IMR-90 (cell line): Measurements from ENCODE around the gene ANGEL1. TPM values are rescaled to one million over a fixed set of nuclear protein-coding genes. Genes with fewer than 3 reads are reported as not detected.

Experiments used
- ATAC-seq: fragments of 200-7000 bp; cut with Tn5 transposase; 2 replicates; pipeline ENCODE4 v1.9.1; 2020; ENCODE audit warnings: low read depth, mild to moderate bottlenecking, moderate library complexity
- Bru-seq: library from RNA; stranded (reverse); fragments of 400-500 nt; gene quantifications from one replicate; lab custom pipeline; 2021; lab: Mats Ljungman, UMichigan
- BruChase-seq, 2 experiments: library from RNA; stranded (reverse); fragments of 400-500 nt; gene quantifications; one replicate each; lab custom pipeline; 2021; lab: Mats Ljungman, UMichigan
- BruUV-seq: library from RNA; stranded (reverse); fragments of 400-500 nt; replicated peaks from 2 replicates; lab custom pipeline; 2021; lab: Mats Ljungman, UMichigan
- CTCF ChIA-PET: fragments of 300-600 bp; formaldehyde crosslinking; extraction: SDS; loops from one replicate; lab custom pipeline; 2021; ENCODE audit warnings: antibody characterized with exemption; lab: Yijun Ruan, JAX
- POLR2A ChIA-PET: fragments of 300-600 bp; sonication (Branson Sonifier 250); formaldehyde crosslinking; loops from one replicate; lab custom pipeline; 2022; ENCODE audit warnings: antibody characterized with exemption; ENCODE audit not compliant: unreplicated experiment; lab: Charles Lee
- DNase-seq: peaks from one replicate; pipeline ENCODE4 v3.0.0; 2013
- H2AFZ ChIP-seq: replicated peaks from 2 replicates; pipeline ENCODE3; 2013; ENCODE audit warnings: low read length, mild to moderate bottlenecking; ENCODE audit not compliant: poor library complexity
- H2AK5ac ChIP-seq: 2 replicates; pipeline ENCODE4 v1.6.1; 2013; ENCODE audit warnings: low read depth, low read length, inconsistent platforms
- H2AK9ac ChIP-seq: replicated peaks from 2 replicates; pipeline ENCODE3; 2013; ENCODE audit warnings: mild to moderate bottlenecking, low read depth, low read length, moderate library complexity; ENCODE audit not compliant: poor library complexity
- H2BK120ac ChIP-seq: 2 replicates; pipeline ENCODE4 v1.6.1; 2013; ENCODE audit warnings: low read depth, low read length, inconsistent platforms
- H2BK15ac ChIP-seq: 3 replicates; pipeline ENCODE4 v1.6.1; 2013; ENCODE audit warnings: low read depth, low read length, inconsistent platforms
- H2BK20ac ChIP-seq: 2 replicates; pipeline ENCODE4 v1.6.1; 2013; ENCODE audit warnings: low read depth, mild to moderate bottlenecking, inconsistent platforms, low read length, moderate library complexity
- H2BK5ac ChIP-seq: 2 replicates; pipeline ENCODE4 v1.6.1; 2013; ENCODE audit warnings: mild to moderate bottlenecking, low read depth, low read length, inconsistent platforms; ENCODE audit not compliant: poor library complexity, severe bottlenecking
- H3K14ac ChIP-seq: replicated peaks from 2 replicates; pipeline ENCODE4 v1.6.1; 2013; ENCODE audit warnings: low read depth, low read length, inconsistent platforms
- H3K18ac ChIP-seq: 2 replicates; pipeline ENCODE4 v1.6.1; 2013; ENCODE audit warnings: low read depth, low read length, control low read depth
- H3K23ac ChIP-seq: 2 replicates; pipeline ENCODE4 v1.6.1; 2013; ENCODE audit warnings: low read depth, low read length, inconsistent platforms
- H3K27ac ChIP-seq: 2 replicates; pipeline ENCODE4 v1.5.1; 2013; ENCODE audit warnings: mild to moderate bottlenecking, control low read depth, low read length; ENCODE audit not compliant: insufficient read depth
- H3K27me3 ChIP-seq: 2 replicates; pipeline ENCODE4 v1.6.1; 2013; ENCODE audit warnings: low read length; ENCODE audit not compliant: control insufficient read depth, insufficient read depth
- H3K36me3 ChIP-seq: 2 replicates; pipeline ENCODE4 v1.6.1; 2013; ENCODE audit warnings: low read length, mixed read lengths; ENCODE audit not compliant: control insufficient read depth, insufficient read depth
- H3K4ac ChIP-seq: 2 replicates; pipeline ENCODE4 v1.6.1; 2013; ENCODE audit warnings: low read depth, low read length, inconsistent platforms
- H3K4me1 ChIP-seq: 2 replicates; pipeline ENCODE4 v1.6.1; 2013; ENCODE audit warnings: low read length, mixed read lengths; ENCODE audit not compliant: control insufficient read depth, insufficient read depth
- H3K4me2 ChIP-seq: 2 replicates; pipeline ENCODE4 v1.6.1; 2013; ENCODE audit warnings: low read depth, mild to moderate bottlenecking, control low read depth, low read length, moderate library complexity
- H3K4me3 ChIP-seq: 2 replicates; pipeline ENCODE4 v1.5.1; 2013; ENCODE audit warnings: low read depth, mild to moderate bottlenecking, control low read depth, low read length, moderate library complexity; ENCODE audit not compliant: insufficient read depth
- H3K56ac ChIP-seq: 2 replicates; pipeline ENCODE4 v1.6.1; 2013; ENCODE audit warnings: low read length, inconsistent platforms; ENCODE audit not compliant: insufficient read depth; ENCODE audit errors: extremely low read depth
- H3K79me1 ChIP-seq, 2 experiments: 2 replicates each; pipeline ENCODE4 v1.6.1; 2013; ENCODE audit warnings: low read length in 2 of 2, inconsistent platforms in 1 of 2, low read depth in 1 of 2
- H3K9ac ChIP-seq: 2 replicates; pipeline ENCODE4 v1.6.1; 2013; ENCODE audit warnings: low read depth, low read length, control low read depth
- H3K9me1 ChIP-seq: 2 replicates; pipeline ENCODE4 v1.6.1; 2013; ENCODE audit warnings: low read length, inconsistent platforms; ENCODE audit not compliant: insufficient read depth
- H3K9me3 ChIP-seq: 2 replicates; pipeline ENCODE4 v1.6.1; 2013; ENCODE audit warnings: low read length; ENCODE audit not compliant: control insufficient read depth, insufficient read depth
- H4K20me1 ChIP-seq: 2 replicates; pipeline ENCODE4 v1.6.1; 2013; ENCODE audit warnings: low read length, inconsistent platforms; ENCODE audit not compliant: insufficient read depth
- H4K5ac ChIP-seq: 2 replicates; pipeline ENCODE4 v1.6.1; 2013; ENCODE audit warnings: mild to moderate bottlenecking, low read depth, low read length, control low read depth
- H4K8ac ChIP-seq, 2 experiments: 2 replicates each; pipeline ENCODE4 v1.6.1; 2013; ENCODE audit warnings: low read depth in 2 of 2, low read length in 2 of 2, control low read depth in 1 of 2, inconsistent platforms in 1 of 2
- H4K91ac ChIP-seq: 2 replicates; pipeline ENCODE4 v1.6.1; 2013; ENCODE audit warnings: low read depth, low read length, inconsistent platforms; ENCODE audit not compliant: insufficient read depth
- BHLHE40 ChIP-seq: fragments of 150-350 bp; IDR thresholded peaks from 2 replicates; pipeline ENCODE4 v1.6.1; 2016; ENCODE audit warnings: mild to moderate bottlenecking, low read depth, low read length
- CEBPB ChIP-seq: IDR thresholded peaks from 2 replicates; pipeline ENCODE4 v1.6.1; 2012; ENCODE audit warnings: low read depth, low read length, improper control_type of control experiment
- FOS ChIP-seq: fragments of 150-350 bp; IDR thresholded peaks from 2 replicates; pipeline ENCODE4 v1.6.1; 2016; ENCODE audit warnings: low read depth, low read length
- MAFK ChIP-seq: IDR thresholded peaks from 2 replicates; pipeline ENCODE4 v1.6.1; 2012; ENCODE audit warnings: low read depth, low read length, improper control_type of control experiment
- MAZ ChIP-seq: IDR thresholded peaks from 2 replicates; pipeline ENCODE4 v1.6.1; 2012; ENCODE audit warnings: low read depth, mild to moderate bottlenecking, low read length, improper control_type of control experiment, moderate library complexity, borderline replicate concordance
- MXI1 ChIP-seq: IDR thresholded peaks from 2 replicates; pipeline ENCODE4 v1.6.1; 2012; ENCODE audit warnings: low read depth, mild to moderate bottlenecking, low read length, moderate library complexity, borderline replicate concordance
- NFE2L2 ChIP-seq: fragments of 150-350 bp; IDR thresholded peaks from 2 replicates; pipeline ENCODE4 v1.6.1; 2016; ENCODE audit warnings: low read depth, mild to moderate bottlenecking, low read length
- RFX5 ChIP-seq: IDR thresholded peaks from 2 replicates; pipeline ENCODE4 v1.8.0; 2012; ENCODE audit warnings: low read depth, mild to moderate bottlenecking, low read length, moderate library complexity
- USF2 ChIP-seq: fragments of 150-350 bp; IDR thresholded peaks from 2 replicates; pipeline ENCODE4 v1.6.1; 2017; ENCODE audit warnings: mild to moderate bottlenecking, antibody characterized with exemption, low read length, low read depth
- whole genome bisulfite sequencing, 2 experiments: methylation state at CpG; one replicate each; pipeline versions ENCODE4 v1.1.5 to v1.1.7; 2013; ENCODE audit warnings: missing lambda C conversion rate in 2 of 2; ENCODE audit not compliant: insufficient read length in 1 of 2; ENCODE audit errors: extremely low coverage in 2 of 2; 5-methylcytosine and 5-hydroxymethylcytosine counted together
- dilution Hi-C: fragments of 300-500 bp; cut with HindIII; formaldehyde crosslinking; loops from one replicate; pipeline ENCODE4 v1.14.3; 2018; ENCODE audit warnings: low sequenced_read_pairs; ENCODE audit not compliant: unreplicated experiment
- in situ Hi-C: fragments of 300-500 bp; cut with MboI; formaldehyde crosslinking; loops from 3 replicates; pipeline ENCODE4 v1.14.3; 2019; ENCODE audit warnings: low sequenced_read_pairs, inconsistent platforms, mixed read lengths
- intact Hi-C: fragments of 100-400 bp; cut with micrococcal nuclease; formaldehyde crosslinking; loops from 2 replicates; pipeline ENCODE4 v1.10.0; 2022
- long read RNA-seq: library from polyadenylated mRNA; unstranded; transcript quantifications from one replicate; pipeline ENCODE4 v2.0.0, GENCODE V29; 2021; ENCODE audit not compliant: unreplicated experiment
- polyA plus RNA-seq, 3 experiments: library from polyadenylated mRNA; depleted of rRNA; stranded (reverse); fragments of >200 nt; gene quantifications; 2 replicates each; pipeline ENCODE4 v1.2.3, GENCODE V29; 2012; ENCODE audit warnings: low replicate concordance in 1 of 3
- total RNA-seq: library from RNA; depleted of rRNA; stranded (reverse); fragments of >200 nt; gene quantifications from 2 replicates; pipeline ENCODE4 v1.2.3, GENCODE V29; 2012; rRNA removed

Gene ANGEL1
- total RNA-seq, result 3.6 and 4.1 TPM in 2 replicates
- 8.4 and 10.0 TPM in 2 replicates for polyA plus RNA-seq (2012; rRNA removed)
- polyA plus RNA-seq (2012; cell fraction: cytosol; rRNA removed), result 5.4 and 7.7 TPM in 2 replicates
- 23.8 and 32.6 TPM in 2 replicates for polyA plus RNA-seq (2012; cell fraction: nucleus; rRNA removed; ENCODE audit: low replicate concordance)
- percentile 52 among the genes with signal in this experiment for Bru-seq, nascent RNA
- BruChase-seq, experiment 1, labeled RNA remaining after a 6-hour chase, result percentile 59 among the genes with signal in this experiment
- percentile 54 among the genes with signal in this experiment for BruChase-seq, experiment 2, labeled RNA remaining after a 2-hour chase
- long read RNA-seq, full-length matches to known transcripts, result 2 of 6 reads
- long read RNA-seq, partial matches to known transcripts, result 0 of 6 reads
- long read RNA-seq, other reads (novel, unspliced or antisense), result 4 of 6 reads

DNA sequence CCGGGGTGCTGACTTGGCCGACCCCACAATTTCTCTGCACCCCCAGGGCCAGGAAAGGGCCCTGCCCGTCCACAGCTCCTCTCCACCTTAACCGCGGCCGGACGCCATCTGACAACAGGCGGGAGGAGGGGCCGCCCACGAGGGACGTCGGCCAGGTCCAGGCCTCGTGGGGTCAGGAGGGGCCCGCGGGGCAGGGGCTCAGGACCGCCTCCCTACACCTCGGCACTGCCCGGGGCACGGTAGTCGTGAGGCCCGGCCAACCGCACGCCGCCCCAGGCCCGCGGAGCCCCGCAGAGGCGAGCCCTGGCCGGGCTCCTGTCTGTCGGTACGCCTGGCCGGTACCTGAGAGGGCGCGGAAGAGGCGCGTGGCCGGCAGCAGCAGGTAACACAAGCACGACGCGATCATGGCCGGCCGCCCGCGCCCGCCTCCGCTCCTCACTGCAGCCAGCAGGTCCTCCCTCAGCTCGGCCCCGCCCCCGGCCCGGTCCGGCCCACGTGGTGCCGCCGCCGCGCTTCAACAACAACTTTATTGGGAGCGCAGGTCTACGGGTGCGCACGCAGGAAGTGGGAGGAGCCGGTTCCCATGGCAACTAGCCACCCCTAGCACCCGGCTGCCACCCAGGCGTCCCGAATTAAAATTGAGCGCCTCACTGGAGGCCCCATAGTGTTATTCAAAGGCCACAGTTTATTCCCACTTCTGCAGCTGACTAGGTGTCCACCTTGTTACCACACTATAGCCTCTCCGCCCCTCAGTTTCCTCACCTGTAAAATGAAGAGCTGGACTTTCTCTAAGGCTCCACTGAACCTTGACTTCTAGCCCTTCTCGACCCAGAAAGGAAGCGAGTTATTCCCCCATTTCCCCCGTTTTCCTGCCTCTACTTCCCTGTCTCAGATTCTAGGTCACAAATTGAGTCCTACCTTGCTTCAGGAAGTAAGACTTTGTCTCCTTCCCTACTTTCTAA lies at the start of gene ANGEL1:
ANGEL1 (minus strand) TSS at position 461 of the 962 bp plus-strand sequence; CDS start at position 406, 55 bp downstream.
- peak within 1 kb of the TSS; percentile 30 for H3K9ac ChIP-seq
- H2AK5ac ChIP-seq, result no peak within 1 kb of the TSS
- peak within 1 kb of the TSS; percentile 1; the same call in 1 of the 2 replicates for H3K27ac ChIP-seq
- no peak within 1 kb of the TSS for H2BK15ac ChIP-seq
- H3K27me3 ChIP-seq, result peaks cover 11% of the 10 kb centered on the region
- peak within 1 kb of the TSS; percentile 99 for H3K4me2 ChIP-seq
- H3K9me1 ChIP-seq, result peaks cover 3% of the 10 kb centered on the region; the same call in 1 of the 2 replicates
- peaks cover 1% of the 10 kb centered on the region for H3K36me3 ChIP-seq
- peak within 1 kb of the TSS; percentile 91 to 95 for H4K8ac ChIP-seq
- H2BK5ac ChIP-seq, result no peak within 1 kb of the TSS
- dilution Hi-C loops, result no loop called here
- H3K4ac ChIP-seq, result peak within 1 kb of the TSS; percentile 59
- intact Hi-C loops, result no loop called here
- no peaks in the 10 kb centered on the region for H4K20me1 ChIP-seq
- DNase-seq, result peak; percentile 88
- H4K5ac ChIP-seq, result peak within 1 kb of the TSS; percentile 85
- peak; percentile 92 for ATAC-seq
- H3K23ac ChIP-seq, result 0 out of 2 replicates have a peak within 1 kb of the TSS, but pooled peaks have one; percentile 39
- ChIA-PET CTCF (interaction anchor here (0.6 kb wide), 1 partner anchor 1694 kb away, joined by 3 read pairs; no protein-coding TSS in a partner anchor), POLR2A (no interaction called here)
- no peaks in the 10 kb centered on the region for H3K4me1 ChIP-seq
- peak within 1 kb of the TSS; percentile 65 for H4K91ac ChIP-seq
- no peak within 1 kb of the TSS for H3K18ac ChIP-seq
- H3K4me3 ChIP-seq, result peak within 1 kb of the TSS; percentile 56
- H2BK20ac ChIP-seq, result peak within 1 kb of the TSS; percentile 33; the same call in 1 of the 2 replicates
- no peaks in the 10 kb centered on the region for H3K9me3 ChIP-seq
- H3K14ac ChIP-seq, result peak within 1 kb of the TSS; percentile 62
- peak within 1 kb of the TSS; percentile 61; the same call in 1 of the 2 replicates for H3K56ac ChIP-seq
- 0 out of 4 replicates have a peak, but pooled peaks cover 0 to 8% of the 10 kb centered on the region in 2 experiments for H3K79me1 ChIP-seq
- H2AK9ac ChIP-seq, result peak within 1 kb of the TSS; percentile 89
- 11% methylated on average over 32 of the region's 69 CpGs; no CpG with 5 or more reads in 1 of the 2 experiments for WGBS, 2 experiments
- BruUV-seq, result no TSS peak
- no peak within 1 kb of the TSS; the same call in 1 of the 2 replicates for H2BK120ac ChIP-seq
- peak within 1 kb of the TSS; percentile 96 for H2AFZ ChIP-seq
- TF ChIP-seq MAFK (no peak), MAZ (peak; percentile 94; the same call in 1 of the 2 replicates), RFX5 (no peak), FOS (peak; percentile 72), NFE2L2 (no peak), CEBPB (no peak), BHLHE40 (peak; percentile 24; the same call in 1 of the 2 replicates), MXI1 (peak; percentile 87; the same call in 1 of the 2 replicates), USF2 (peak; percentile 98)
- in situ Hi-C loops, result no loop called here
